Activated CD4-positive, alpha-beta T cell treated with anti-CD3 and anti-CD28 coated beads for 36 hours (primary cell): ENCODE measurements around the gene KIRREL3. TPM values are rescaled to one million over a fixed set of nuclear protein-coding genes. Genes with fewer than 3 reads are reported as not detected.

Experiments used
- ATAC-seq: fragments of 200-7000 bp; cut with Tn5 transposase; one replicate; pipeline ENCODE4 v1.10.0; 2021; ENCODE audit warnings: mild to moderate bottlenecking, moderate library complexity
- CTCF ChIA-PET: fragments of 350-600 bp; sonication (Branson Sonifier 250); formaldehyde crosslinking; loops from one replicate; lab custom pipeline; 2021; ENCODE audit warnings: antibody characterized with exemption; lab: Charles Lee
- POLR2A ChIA-PET: fragments of 350-600 bp; sonication (Branson Sonifier 250); formaldehyde crosslinking; loops from one replicate; lab custom pipeline; 2021; ENCODE audit warnings: antibody characterized with exemption, inconsistent platforms; lab: Charles Lee
- DNase-seq: peaks from one replicate; pipeline ENCODE4 v3.0.0-alpha.2; 2020
- H3K27ac Mint-ChIP-seq: one replicate; pipeline ENCODE4 v1.8.0; 2021; ENCODE audit warnings: mixed read lengths
- H3K27me3 Mint-ChIP-seq: one replicate; pipeline ENCODE4 v1.8.0; 2021; ENCODE audit warnings: mixed read lengths
- H3K36me3 Mint-ChIP-seq: one replicate; pipeline ENCODE4 v1.8.0; 2021; ENCODE audit warnings: low read depth, mixed read lengths
- H3K4me1 Mint-ChIP-seq: one replicate; pipeline ENCODE4 v1.8.0; 2021; ENCODE audit warnings: mixed read lengths
- H3K4me3 Mint-ChIP-seq: one replicate; pipeline ENCODE4 v1.8.0; 2021; ENCODE audit warnings: mild to moderate bottlenecking, moderate library complexity, mixed read lengths
- H3K9me3 Mint-ChIP-seq: one replicate; pipeline ENCODE4 v1.8.0; 2021; ENCODE audit warnings: low read depth, mixed read lengths
- intact Hi-C, 2 experiments: fragments of 100-400 bp; cut with DNase I in 1 of 2; cut with micrococcal nuclease in 1 of 2; formaldehyde crosslinking; loops; one replicate each; pipeline versions ENCODE4 v1.14.2 to v1.15.1; 2022 to 2024; cut with DNase I, micrococcal nuclease
- total RNA-seq, 2 experiments: library from RNA; stranded (reverse); gene quantifications; one replicate each; pipeline ENCODE4 v1.2.3, GENCODE V29; 2021

KIRREL3 gene
- total RNA-seq, 2 experiments from 2014 or later, result not detected

DNA sequence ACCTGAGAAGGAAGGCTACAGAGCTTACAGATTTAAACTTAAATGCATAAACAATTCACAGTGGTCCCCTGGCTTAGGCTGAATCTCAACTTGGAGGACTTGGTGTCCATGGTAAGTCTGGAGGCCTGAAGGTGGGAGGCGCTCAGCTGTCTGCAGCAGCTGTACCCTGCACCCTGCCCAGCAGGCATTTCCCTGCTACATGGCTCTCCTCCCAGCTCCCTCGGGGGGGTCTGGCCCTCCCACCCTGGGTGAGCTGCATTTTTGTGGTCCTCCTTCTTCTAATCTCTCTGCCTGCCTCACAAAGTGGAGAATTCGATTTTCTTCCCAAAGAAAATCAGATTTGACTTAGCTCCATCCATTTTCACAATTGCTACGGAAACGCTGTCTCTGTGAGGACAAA lies 273.2 kb downstream of the KIRREL3 start:
- Mint-ChIP-seq H3K9me3 (no peaks in the 10 kb centered on the region), H3K4me3 (no peak overlapping the region), H3K27me3 (peaks cover 8% of the 10 kb centered on the region), H3K27ac (no peak overlapping the region), H3K36me3 (no peaks in the 10 kb centered on the region), H3K4me1 (no peaks in the 10 kb centered on the region)
- no peak for DNase-seq
- CTCF ChIA-PET, result interaction anchor here (0.6 kb wide), 1 partner anchor 10 kb away, joined by 3 read pairs; no protein-coding TSS in a partner anchor
- POLR2A ChIA-PET, result no interaction called here
- intact Hi-C loops, result no loop called here
- ATAC-seq, result no peak

GRCh38 chr11:126725521-126725920 lies 275.0 kb downstream of the KIRREL3 start:
- CTCF ChIA-PET, result no interaction called here
- intact Hi-C loops, result no loop called here

GRCh38 chr11:126725043-126725442 lies 275.5 kb downstream of the KIRREL3 start:
- ChIA-PET CTCF (no interaction called here), POLR2A (no interaction called here)
- intact Hi-C loops, result no loop called here
- ATAC-seq (no peak), DNase-seq (no peak)
- no peaks in the 10 kb centered on the region for H3K4me1 Mint-ChIP-seq
- H3K9me3 Mint-ChIP-seq, result no peaks in the 10 kb centered on the region
- H3K27me3 Mint-ChIP-seq, result peaks cover 16% of the 10 kb centered on the region
- H3K27ac Mint-ChIP-seq, result no peak overlapping the region
- H3K36me3 Mint-ChIP-seq, result no peaks in the 10 kb centered on the region
- H3K4me3 Mint-ChIP-seq, result no peak overlapping the region

More at GRCh38 chr11:126725521-126725920, 275.0 kb downstream of the KIRREL3 start:
- POLR2A ChIA-PET, result no interaction called here
- H3K9me3 Mint-ChIP-seq, result no peaks in the 10 kb centered on the region
- no peaks in the 10 kb centered on the region for H3K36me3 Mint-ChIP-seq
- no peaks in the 10 kb centered on the region for H3K4me1 Mint-ChIP-seq
- ATAC-seq (no peak), DNase-seq (no peak)
- peaks cover 14% of the 10 kb centered on the region for H3K27me3 Mint-ChIP-seq
- H3K27ac Mint-ChIP-seq, result no peak overlapping the region
- H3K4me3 Mint-ChIP-seq, result no peak overlapping the region

DNA sequence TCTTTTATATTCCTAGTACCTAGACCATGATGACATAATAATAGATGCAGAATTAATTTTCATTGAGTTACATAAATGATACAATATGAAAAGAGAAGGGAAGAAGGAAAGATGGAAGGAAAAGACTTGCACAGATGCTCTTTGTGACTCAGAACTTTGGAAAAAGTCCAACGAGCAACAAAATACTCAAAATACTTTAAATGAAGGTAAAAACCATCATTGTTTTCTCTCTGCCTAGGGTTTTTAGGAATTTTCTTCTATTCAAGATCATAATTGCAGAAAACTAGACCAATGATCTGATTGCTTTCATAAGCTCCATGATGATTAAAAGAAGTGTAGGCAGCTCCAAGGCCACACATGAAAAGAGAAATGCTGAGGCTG lies 276.9 kb downstream of the KIRREL3 start:
- H3K4me3 Mint-ChIP-seq, result no peak overlapping the region
- CTCF ChIA-PET, result interaction anchor here (0.7 to 1.0 kb wide), 2 partner anchors 12 to 22 kb away, joined by 3 to 5 read pairs; no protein-coding TSS in a partner anchor
- intact Hi-C loops, result no loop called here
- H3K9me3 Mint-ChIP-seq, result no peaks in the 10 kb centered on the region
- H3K4me1 Mint-ChIP-seq, result no peaks in the 10 kb centered on the region
- POLR2A ChIA-PET, result no interaction called here
- H3K27me3 Mint-ChIP-seq, result peaks cover 14% of the 10 kb centered on the region
- H3K36me3 Mint-ChIP-seq, result no peaks in the 10 kb centered on the region
- no peak for DNase-seq
- H3K27ac Mint-ChIP-seq, result no peak overlapping the region
- ATAC-seq, result no peak

- Mint-ChIP-seq H3K27me3 (peaks cover 14% of the 10 kb centered on the region), H3K4me3 (no peak overlapping the region), H3K9me3 (no peaks in the 10 kb centered on the region), H3K4me1 (no peaks in the 10 kb centered on the region), H3K27ac (no peak overlapping the region), H3K36me3 (no peaks in the 10 kb centered on the region)
- CTCF ChIA-PET, result interaction anchor here (0.7 to 1.0 kb wide), 3 partner anchors 12 to 633 kb away, joined by 3 to 5 read pairs (median 3); no protein-coding TSS in a partner anchor
- POLR2A ChIA-PET, result no interaction called here
- DNase-seq, result no peak
- no peak for ATAC-seq
- intact Hi-C loops, result no loop called here
These were observed 277.5 kb downstream of the KIRREL3 start for GRCh38 chr11:126722956-126723664.

GRCh38 chr11:126722006-126722736 lies 278.4 kb downstream of the KIRREL3 start:
- Mint-ChIP-seq H3K4me1 (no peaks in the 10 kb centered on the region), H3K27me3 (peaks cover 14% of the 10 kb centered on the region), H3K36me3 (no peaks in the 10 kb centered on the region), H3K4me3 (no peak overlapping the region), H3K9me3 (no peaks in the 10 kb centered on the region), H3K27ac (no peak overlapping the region)
- intact Hi-C loops, result no loop called here
- ChIA-PET POLR2A (no interaction called here), CTCF (interaction anchor here (0.5 kb wide), 1 partner anchor 12 kb away, joined by 3 read pairs; no protein-coding TSS in a partner anchor)
- ATAC-seq (no peak), DNase-seq (no peak)

- intact Hi-C loops, result no loop called here
- ChIA-PET CTCF (interaction anchor here (0.8 kb wide), 1 partner anchor 245 kb away, joined by 3 read pairs; no protein-coding TSS in a partner anchor), POLR2A (no interaction called here)
- H3K9me3 Mint-ChIP-seq, result no peaks in the 10 kb centered on the region
- no peaks in the 10 kb centered on the region for H3K4me1 Mint-ChIP-seq
- no peak overlapping the region for H3K4me3 Mint-ChIP-seq
- H3K27me3 Mint-ChIP-seq, result peaks cover 14% of the 10 kb centered on the region
- no peak for DNase-seq
- H3K27ac Mint-ChIP-seq, result no peak overlapping the region
- ATAC-seq, result no peak
- H3K36me3 Mint-ChIP-seq, result no peaks in the 10 kb centered on the region
These were observed 279.9 kb downstream of the KIRREL3 start for GRCh38 chr11:126720539-126721235.

DNA sequence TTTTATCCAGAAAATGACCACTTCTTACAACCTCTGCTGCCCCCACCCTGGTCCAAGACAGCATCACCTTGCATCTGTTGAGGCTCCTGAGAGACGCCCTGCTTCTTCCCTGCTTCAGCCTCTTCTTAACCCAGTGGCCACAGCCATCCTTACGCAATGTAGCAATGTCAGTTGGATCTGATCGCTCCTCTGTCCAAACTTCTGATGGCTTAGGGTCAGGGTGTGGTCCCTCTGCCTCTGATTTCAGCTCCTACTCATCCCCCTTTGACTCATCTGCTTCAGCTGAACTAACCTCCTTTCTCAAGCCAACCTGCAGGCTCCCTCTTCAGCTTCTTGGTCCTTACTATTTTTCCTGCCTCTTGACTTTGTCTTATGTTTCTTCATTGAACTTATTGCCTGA lies 280.8 kb downstream of the KIRREL3 start:
- H3K27ac Mint-ChIP-seq, result no peak overlapping the region
- intact Hi-C loops, result loop anchor here (5.0 to 10.0 kb wide), 2 partner anchors 275 to 277 kb away; no protein-coding TSS in a partner anchor
- ChIA-PET POLR2A (no interaction called here), CTCF (interaction anchor here (0.8 to 1.8 kb wide), 2 partner anchors 246 to 271 kb away, joined by 3 to 7 read pairs; no protein-coding TSS in a partner anchor)
- no peak overlapping the region for H3K4me3 Mint-ChIP-seq
- DNase-seq, result no peak
- no peaks in the 10 kb centered on the region for H3K4me1 Mint-ChIP-seq
- H3K36me3 Mint-ChIP-seq, result no peaks in the 10 kb centered on the region
- H3K27me3 Mint-ChIP-seq, result peaks cover 18% of the 10 kb centered on the region
- ATAC-seq, result no peak
- no peaks in the 10 kb centered on the region for H3K9me3 Mint-ChIP-seq

- Mint-ChIP-seq H3K4me3 (no peak overlapping the region), H3K4me1 (no peaks in the 10 kb centered on the region), H3K9me3 (no peaks in the 10 kb centered on the region), H3K27me3 (peaks cover 19% of the 10 kb centered on the region), H3K36me3 (no peaks in the 10 kb centered on the region), H3K27ac (no peak overlapping the region)
- DNase-seq, result no peak
- ATAC-seq, result no peak
- intact Hi-C loops, result loop anchor here (5.0 to 10.0 kb wide), 2 partner anchors 273 to 276 kb away; no protein-coding TSS in a partner anchor
- CTCF ChIA-PET, result interaction anchor here (0.6 to 2.6 kb wide), 3 partner anchors 272 to 1172 kb away, joined by 3 to 26 read pairs (median 7); no protein-coding TSS in a partner anchor
- POLR2A ChIA-PET, result no interaction called here
These were observed 282.3 kb downstream of the KIRREL3 start for GRCh38 chr11:126718276-126718675.

DNA sequence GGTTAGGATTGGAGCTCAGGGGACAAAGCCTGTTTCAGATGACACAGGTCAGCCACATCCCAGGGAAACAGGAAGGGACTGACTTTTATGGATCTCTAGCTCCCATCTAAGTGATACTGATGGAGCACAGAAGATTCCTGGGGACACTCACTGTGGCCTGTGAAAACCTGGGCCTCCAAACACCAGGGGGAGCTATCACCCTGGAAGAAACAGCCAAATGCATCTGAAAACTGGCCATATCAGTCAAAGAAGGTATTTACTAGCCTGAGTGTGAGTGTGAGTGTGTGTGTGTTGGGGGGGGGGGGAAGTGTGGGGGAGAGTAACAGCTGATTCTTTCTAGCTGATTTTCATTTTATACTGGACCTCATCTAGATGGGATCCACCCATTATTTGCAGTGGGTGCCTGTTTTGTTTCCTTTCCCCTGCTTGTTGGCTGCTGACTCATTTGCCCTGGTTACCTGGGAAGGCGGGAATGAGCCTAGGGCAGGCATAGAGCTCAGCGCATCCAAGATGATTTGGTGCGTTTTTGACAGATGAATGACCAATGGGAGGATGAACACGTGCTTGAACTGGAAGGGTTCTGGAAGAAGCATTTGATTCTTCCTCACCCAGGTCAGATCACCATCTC lies 284.0 kb downstream of the KIRREL3 start:
- Mint-ChIP-seq H3K27ac (no peak overlapping the region), H3K9me3 (no peaks in the 10 kb centered on the region), H3K4me1 (no peaks in the 10 kb centered on the region), H3K36me3 (no peaks in the 10 kb centered on the region), H3K27me3 (peaks cover 19% of the 10 kb centered on the region), H3K4me3 (no peak overlapping the region)
- ChIA-PET POLR2A (no interaction called here), CTCF (interaction anchor here (0.8 to 2.6 kb wide), 6 partner anchors 10 to 278 kb away, joined by 3 to 26 read pairs (median 4); no protein-coding TSS in a partner anchor)
- ATAC-seq, result peak; percentile 36
- intact Hi-C loops, result loop anchor here (1.0 to 10.0 kb wide), 4 partner anchors 272 to 629 kb away; no protein-coding TSS in a partner anchor
- DNase-seq, result peak; percentile 63
